Gastrocnemius medialis (tissue), 4 donors: ENCODE measurements around the gene UROS.

Experiments
- CTCF ChIP-seq, 5 experiments: fragments of 450-650 bp in 3 of 5; fragments of 200-600 bp in 2 of 5; sonication (generic) in 2 of 5; IDR thresholded peaks in 4 of 5; conservative IDR thresholded peaks in 1 of 5; 1 replicate in 4 of 5; 2 replicates in 1 of 5; pipeline ENCODE4 v1.5.1; 2016 to 2019; ENCODE audit warnings: antibody characterized with exemption in 5 of 5, mild to moderate bottlenecking in 3 of 5, moderate library complexity in 3 of 5
- POLR2A ChIP-seq, 2 donors: fragments of 450-650 bp; IDR thresholded peaks; one replicate each; pipeline ENCODE4 v1.6.1; 2017; ENCODE audit warnings: antibody characterized with exemption in 2 of 2, mild to moderate bottlenecking in 2 of 2, moderate library complexity in 2 of 2

- TF ChIP-seq CTCF (IDR thresholded peaks at IDR 0.05 in 4 of 5, conservative IDR thresholded peaks at IDR 0.05 in 1 of 5) (no peak), POLR2A (IDR thresholded peaks at IDR 0.05) (no peak)
Observed at GRCh38 chr10:125849448-125849847, 26.4 kb upstream of the UROS start.
